Progenitor cell of endocrine pancreas (in vitro differentiated cells): ENCODE results near the gene SMIM3. TPM values are rescaled to one million over a fixed set of nuclear protein-coding genes. Genes with fewer than 3 reads are reported as not detected.

ENCODE experiments used
- DNase-seq: peaks from one replicate; pipeline ENCODE4 v3.0.0; 2021; ENCODE audit warnings: low spot score; ENCODE audit not compliant: unreplicated experiment
- H3K27ac Mint-ChIP-seq: 2 replicates; pipeline ENCODE4 v1.8.0; 2021; ENCODE audit warnings: mild to moderate bottlenecking, moderate library complexity, mixed read lengths
- H3K27me3 Mint-ChIP-seq: 2 replicates; pipeline ENCODE4 v1.8.0; 2021; ENCODE audit warnings: mixed read lengths
- H3K36me3 Mint-ChIP-seq: 2 replicates; pipeline ENCODE4 v1.8.0; 2022; ENCODE audit warnings: mixed read lengths; ENCODE audit not compliant: insufficient read depth
- H3K4me1 Mint-ChIP-seq: 2 replicates; pipeline ENCODE4 v1.8.0; 2021; ENCODE audit warnings: low read depth, mixed read lengths
- H3K4me3 Mint-ChIP-seq: 2 replicates; pipeline ENCODE4 v1.8.0; 2021; ENCODE audit warnings: low read depth, mild to moderate bottlenecking, moderate library complexity, mixed read lengths
- H3K9me3 Mint-ChIP-seq: 2 replicates; pipeline ENCODE4 v1.8.0; 2021; ENCODE audit warnings: low read depth, mixed read lengths
- long read RNA-seq: library from polyadenylated mRNA; unstranded; transcript quantifications from one replicate; pipeline ENCODE4 v2.0.0, GENCODE V29; 2020
- total RNA-seq: library from RNA; stranded (reverse); gene quantifications from 2 replicates; pipeline ENCODE4 v1.2.1, GENCODE V29; 2021
- TF ChIP-seq, protein P1 (sequence below): fragments of 200-600 bp; sonication (generic); IDR thresholded peaks from one replicate; pipeline ENCODE4 v1.5.0; 2021; ENCODE audit warnings: antibody characterized with exemption, mild to moderate bottlenecking; ENCODE audit not compliant: unreplicated experiment

Gene SMIM3, protein sequence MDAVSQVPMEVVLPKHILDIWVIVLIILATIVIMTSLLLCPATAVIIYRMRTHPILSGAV
- 11.5 and 12.2 TPM in 2 replicates for total RNA-seq
- long read RNA-seq, transcript SMIM3-201 (2 exons, 2,332 nt), result major isoform, 42 of 43 reads
- long read RNA-seq, partial matches to known transcripts, result 1 of 43 reads
- long read RNA-seq, other reads (novel, unspliced or antisense), result 0 of 43 reads

DNA sequence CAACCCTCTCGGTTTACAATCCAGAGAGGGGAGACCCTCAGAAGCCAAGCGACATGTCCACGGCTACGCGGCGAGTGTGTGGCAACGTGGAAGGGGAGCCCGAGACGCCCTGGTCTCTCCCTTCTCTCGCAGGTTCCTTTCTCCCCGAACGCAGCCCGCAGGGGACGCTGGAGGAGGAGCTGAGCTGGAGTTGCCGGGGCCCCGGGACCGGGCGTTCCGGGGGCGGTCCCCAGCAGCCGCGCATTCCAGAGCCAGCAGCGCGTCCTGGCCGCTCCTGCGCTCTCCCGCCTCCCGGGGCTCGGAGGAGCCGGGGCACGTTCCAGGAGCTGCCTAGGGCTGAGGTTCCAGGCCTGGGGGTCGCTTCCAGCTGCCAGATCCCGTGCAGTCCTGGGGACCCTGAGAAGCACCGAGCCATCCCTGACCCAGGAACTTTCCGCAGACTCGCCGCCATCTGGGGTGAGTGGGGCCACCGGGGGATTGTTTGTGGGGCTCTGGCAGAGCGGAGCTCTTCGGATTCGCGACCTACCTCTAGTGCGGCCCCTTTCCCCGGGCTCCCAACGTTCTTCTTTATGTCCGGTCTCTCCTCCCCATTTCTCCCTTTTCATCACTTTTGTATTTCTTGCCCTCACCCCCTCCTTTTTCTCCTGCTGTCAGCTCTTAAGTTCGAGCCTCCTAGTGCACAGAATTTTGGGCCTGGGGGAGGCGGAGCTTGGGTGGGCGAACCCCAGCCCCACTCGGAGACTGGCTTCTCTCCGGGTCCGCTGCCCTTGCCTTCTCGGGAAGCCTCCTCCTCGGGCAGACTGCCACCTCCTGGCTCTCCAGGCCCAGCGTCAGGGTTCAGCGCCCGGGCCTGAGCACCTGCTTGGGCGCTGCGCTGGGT, at the start of gene SMIM3:
SMIM3 (plus strand) TSS at position 241 of the 880 bp plus-strand sequence. CDS start 16,684 bp downstream, outside the sequence.
- H3K4me3 Mint-ChIP-seq, result peak within 1 kb of the TSS; percentile 96
- H3K4me1 Mint-ChIP-seq, result peaks cover 26% of the 10 kb centered on the region
- peaks cover 9% of the 10 kb centered on the region for H3K27me3 Mint-ChIP-seq
- TF ChIP-seq, protein P1, sequence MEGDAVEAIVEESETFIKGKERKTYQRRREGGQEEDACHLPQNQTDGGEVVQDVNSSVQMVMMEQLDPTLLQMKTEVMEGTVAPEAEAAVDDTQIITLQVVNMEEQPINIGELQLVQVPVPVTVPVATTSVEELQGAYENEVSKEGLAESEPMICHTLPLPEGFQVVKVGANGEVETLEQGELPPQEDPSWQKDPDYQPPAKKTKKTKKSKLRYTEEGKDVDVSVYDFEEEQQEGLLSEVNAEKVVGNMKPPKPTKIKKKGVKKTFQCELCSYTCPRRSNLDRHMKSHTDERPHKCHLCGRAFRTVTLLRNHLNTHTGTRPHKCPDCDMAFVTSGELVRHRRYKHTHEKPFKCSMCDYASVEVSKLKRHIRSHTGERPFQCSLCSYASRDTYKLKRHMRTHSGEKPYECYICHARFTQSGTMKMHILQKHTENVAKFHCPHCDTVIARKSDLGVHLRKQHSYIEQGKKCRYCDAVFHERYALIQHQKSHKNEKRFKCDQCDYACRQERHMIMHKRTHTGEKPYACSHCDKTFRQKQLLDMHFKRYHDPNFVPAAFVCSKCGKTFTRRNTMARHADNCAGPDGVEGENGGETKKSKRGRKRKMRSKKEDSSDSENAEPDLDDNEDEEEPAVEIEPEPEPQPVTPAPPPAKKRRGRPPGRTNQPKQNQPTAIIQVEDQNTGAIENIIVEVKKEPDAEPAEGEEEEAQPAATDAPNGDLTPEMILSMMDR, result peak; percentile 54
- peaks cover 1% of the 10 kb centered on the region for H3K36me3 Mint-ChIP-seq
- no peaks in the 10 kb centered on the region for H3K9me3 Mint-ChIP-seq
- DNase-seq, result peak; percentile 74
- H3K27ac Mint-ChIP-seq, result peak within 1 kb of the TSS; percentile 94

- no peaks in the 10 kb centered on the region for H3K9me3 Mint-ChIP-seq
- no peaks in the 10 kb centered on the region for H3K4me1 Mint-ChIP-seq
- H3K36me3 Mint-ChIP-seq, result peaks cover 28% of the 10 kb centered on the region
- no peaks in the 10 kb centered on the region for H3K27me3 Mint-ChIP-seq
- DNase-seq, result no peak
- H3K4me3 Mint-ChIP-seq, result no peak overlapping the region
- H3K27ac Mint-ChIP-seq, result peak overlapping the region; percentile 46
- TF ChIP-seq, protein P1, result no peak
Observed at GRCh38 chr5:150729859-150730258, 48.7 kb upstream of the SMIM3 start.

DNA sequence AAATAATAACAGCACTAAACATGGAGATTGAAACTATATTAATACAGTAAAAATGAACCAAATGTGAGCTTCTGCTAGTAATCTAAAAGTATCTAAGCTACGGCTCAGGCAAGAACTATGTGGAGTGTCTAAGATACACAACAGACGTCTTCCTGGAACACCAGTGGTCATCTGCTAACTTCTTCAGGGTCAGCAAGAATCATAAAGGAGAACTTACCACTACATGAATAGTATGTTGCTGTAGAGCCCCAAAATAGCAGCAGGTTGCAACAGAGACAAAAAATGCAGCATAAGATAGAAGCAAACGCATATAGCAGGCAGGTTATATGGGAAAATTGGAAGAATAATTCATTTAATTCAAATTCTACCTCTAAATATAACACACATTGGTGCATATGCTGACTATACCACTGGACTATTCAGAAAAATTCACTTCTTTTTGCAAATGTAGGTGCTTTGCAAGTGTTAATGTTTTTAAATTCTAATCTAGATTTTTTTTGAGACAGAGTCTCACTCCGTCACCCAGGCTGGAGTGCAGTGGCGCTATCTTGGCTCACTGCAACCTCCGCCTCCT, 46.8 kb upstream of the SMIM3 start:
- Mint-ChIP-seq H3K27ac (no peak overlapping the region), H3K9me3 (peaks cover 13% of the 10 kb centered on the region), H3K4me1 (no peaks in the 10 kb centered on the region), H3K4me3 (no peak overlapping the region), H3K27me3 (no peaks in the 10 kb centered on the region), H3K36me3 (peaks cover 46% of the 10 kb centered on the region)
- TF ChIP-seq, protein P1, result no peak
- no peak for DNase-seq

DNA sequence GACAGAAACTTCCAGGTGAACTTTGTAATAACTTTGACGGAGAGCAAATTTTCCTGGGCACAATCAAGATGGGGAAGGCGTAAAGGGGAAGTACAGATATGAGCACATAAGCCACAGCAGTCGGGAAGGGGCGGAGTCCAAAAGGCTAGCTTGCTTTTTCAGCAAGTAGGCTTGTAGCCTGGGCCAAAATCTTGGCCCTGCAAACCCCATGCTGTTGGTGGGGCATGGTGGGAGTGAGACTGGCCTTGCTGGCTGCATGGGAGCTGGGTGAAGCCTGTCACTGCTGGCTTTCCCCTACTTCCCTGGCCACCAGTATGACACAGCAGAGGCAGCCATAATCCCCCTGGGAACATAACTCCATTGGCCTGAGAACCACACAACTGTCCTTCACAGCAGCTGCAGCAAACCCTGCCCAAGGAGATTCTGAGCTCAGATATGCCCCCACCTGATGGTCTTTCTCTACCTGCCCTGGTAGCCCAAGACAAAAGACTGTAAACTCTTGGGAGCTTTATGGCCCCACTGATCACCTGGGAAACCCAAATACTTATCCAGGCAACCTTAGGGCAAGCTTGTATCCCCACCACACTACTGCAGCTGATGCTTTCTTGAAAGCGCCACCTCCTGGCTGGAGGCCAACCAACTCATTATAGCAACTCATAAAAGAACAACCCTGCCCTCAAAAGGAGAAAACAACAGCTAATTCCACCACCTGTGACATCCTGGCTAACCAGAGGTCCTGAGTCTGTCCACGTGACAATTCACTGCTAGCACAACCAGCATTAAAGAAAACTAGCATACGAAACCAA, 43.8 kb upstream of the SMIM3 start:
- Mint-ChIP-seq H3K4me3 (no peak overlapping the region), H3K4me1 (no peaks in the 10 kb centered on the region), H3K9me3 (peaks cover 23% of the 10 kb centered on the region), H3K27ac (no peak overlapping the region), H3K27me3 (no peaks in the 10 kb centered on the region), H3K36me3 (peaks cover 62% of the 10 kb centered on the region)
- TF ChIP-seq, protein P1, result no peak
- no peak for DNase-seq

- Mint-ChIP-seq H3K36me3 (peaks cover 73% of the 10 kb centered on the region), H3K4me3 (no peak overlapping the region), H3K4me1 (no peaks in the 10 kb centered on the region), H3K27ac (no peak overlapping the region), H3K9me3 (peaks cover 27% of the 10 kb centered on the region), H3K27me3 (no peaks in the 10 kb centered on the region)
- no peak for DNase-seq
- TF ChIP-seq, protein P1, result no peak
Observed at GRCh38 chr5:150738862-150739261, 39.7 kb upstream of the SMIM3 start.
